Adrenal gland (tissue), 5 donors: Measurements from ENCODE around the gene USP22.

Experiments
- POLR2A ChIP-seq, 2 donors: fragments of 450-650 bp; IDR thresholded peaks; one replicate each; pipeline ENCODE4 v1.6.1; 2017; ENCODE audit warnings: antibody characterized with exemption in 2 of 2, mild to moderate bottlenecking in 2 of 2, moderate library complexity in 1 of 2
- TF ChIP-seq, protein P1 (sequence below), 6 experiments: fragments of 450-650 bp in 4 of 6; fragments of 200-600 bp in 2 of 6; sonication (generic) in 1 of 6; IDR thresholded peaks; 1 replicate in 5 of 6; 2 replicates in 1 of 6; pipeline versions ENCODE4 v1.5.1 to v1.8.0; 2016 to 2021; ENCODE audit warnings: antibody characterized with exemption in 6 of 6, mild to moderate bottlenecking in 2 of 6, moderate library complexity in 1 of 6
- donor health status: DM: no; HTN: no; CAD: no.

DNA sequence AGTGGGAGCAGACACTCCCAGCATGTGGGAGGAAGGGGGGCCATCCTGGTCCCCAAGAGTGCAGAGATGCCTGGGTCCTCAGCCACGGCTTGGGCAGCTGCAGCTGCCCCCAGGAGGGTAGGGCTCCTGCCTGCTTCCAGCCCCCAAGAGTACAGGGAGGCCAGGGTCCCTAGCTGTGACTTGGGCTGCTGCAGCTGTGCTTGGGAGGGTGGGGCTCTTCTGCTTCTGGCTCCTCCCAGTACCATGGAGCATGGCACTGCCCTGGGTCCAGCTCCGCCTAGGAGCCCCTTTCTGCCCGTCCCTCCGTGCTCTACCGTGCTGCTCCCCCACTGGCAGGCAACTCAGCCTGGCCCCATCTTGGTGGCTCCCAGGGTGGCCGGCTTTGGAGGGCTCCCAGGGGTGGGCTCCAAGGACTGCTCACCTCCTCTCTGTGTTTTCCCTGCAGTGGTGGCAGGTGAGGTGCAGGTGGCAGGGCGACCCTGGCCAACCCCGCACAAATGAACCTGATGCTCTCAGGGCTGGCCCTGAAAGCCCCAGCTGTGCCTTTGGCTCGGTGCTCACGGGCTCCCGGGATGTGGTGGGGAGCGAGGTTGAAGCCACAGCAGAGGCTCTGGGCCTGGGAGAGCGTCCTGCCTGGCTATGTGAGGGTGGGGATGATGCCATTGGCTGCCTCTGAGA, 18.5 kb upstream of the USP22 start:
- TF ChIP-seq, protein P1, sequence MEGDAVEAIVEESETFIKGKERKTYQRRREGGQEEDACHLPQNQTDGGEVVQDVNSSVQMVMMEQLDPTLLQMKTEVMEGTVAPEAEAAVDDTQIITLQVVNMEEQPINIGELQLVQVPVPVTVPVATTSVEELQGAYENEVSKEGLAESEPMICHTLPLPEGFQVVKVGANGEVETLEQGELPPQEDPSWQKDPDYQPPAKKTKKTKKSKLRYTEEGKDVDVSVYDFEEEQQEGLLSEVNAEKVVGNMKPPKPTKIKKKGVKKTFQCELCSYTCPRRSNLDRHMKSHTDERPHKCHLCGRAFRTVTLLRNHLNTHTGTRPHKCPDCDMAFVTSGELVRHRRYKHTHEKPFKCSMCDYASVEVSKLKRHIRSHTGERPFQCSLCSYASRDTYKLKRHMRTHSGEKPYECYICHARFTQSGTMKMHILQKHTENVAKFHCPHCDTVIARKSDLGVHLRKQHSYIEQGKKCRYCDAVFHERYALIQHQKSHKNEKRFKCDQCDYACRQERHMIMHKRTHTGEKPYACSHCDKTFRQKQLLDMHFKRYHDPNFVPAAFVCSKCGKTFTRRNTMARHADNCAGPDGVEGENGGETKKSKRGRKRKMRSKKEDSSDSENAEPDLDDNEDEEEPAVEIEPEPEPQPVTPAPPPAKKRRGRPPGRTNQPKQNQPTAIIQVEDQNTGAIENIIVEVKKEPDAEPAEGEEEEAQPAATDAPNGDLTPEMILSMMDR (IDR thresholded peaks at IDR 0.05), result no peak
- TF ChIP-seq POLR2A (IDR thresholded peaks at IDR 0.05), result no peak
